GM19397 (cell line): ENCODE results near the gene MAFB.
"Not testable (repeated sequence)": the region's sequence is repeated elsewhere in the genome, so short reads cannot be mapped to it uniquely, and the experiment has no call there.

Experiments
- ATAC-seq: cut with Tn5 transposase; IDR thresholded peaks from one replicate; pipeline ENCODE4 v1.9.1; 2021; ENCODE audit warnings: mild to moderate bottlenecking, moderate library complexity; ENCODE audit not compliant: unreplicated experiment

MAFB gene

DNA sequence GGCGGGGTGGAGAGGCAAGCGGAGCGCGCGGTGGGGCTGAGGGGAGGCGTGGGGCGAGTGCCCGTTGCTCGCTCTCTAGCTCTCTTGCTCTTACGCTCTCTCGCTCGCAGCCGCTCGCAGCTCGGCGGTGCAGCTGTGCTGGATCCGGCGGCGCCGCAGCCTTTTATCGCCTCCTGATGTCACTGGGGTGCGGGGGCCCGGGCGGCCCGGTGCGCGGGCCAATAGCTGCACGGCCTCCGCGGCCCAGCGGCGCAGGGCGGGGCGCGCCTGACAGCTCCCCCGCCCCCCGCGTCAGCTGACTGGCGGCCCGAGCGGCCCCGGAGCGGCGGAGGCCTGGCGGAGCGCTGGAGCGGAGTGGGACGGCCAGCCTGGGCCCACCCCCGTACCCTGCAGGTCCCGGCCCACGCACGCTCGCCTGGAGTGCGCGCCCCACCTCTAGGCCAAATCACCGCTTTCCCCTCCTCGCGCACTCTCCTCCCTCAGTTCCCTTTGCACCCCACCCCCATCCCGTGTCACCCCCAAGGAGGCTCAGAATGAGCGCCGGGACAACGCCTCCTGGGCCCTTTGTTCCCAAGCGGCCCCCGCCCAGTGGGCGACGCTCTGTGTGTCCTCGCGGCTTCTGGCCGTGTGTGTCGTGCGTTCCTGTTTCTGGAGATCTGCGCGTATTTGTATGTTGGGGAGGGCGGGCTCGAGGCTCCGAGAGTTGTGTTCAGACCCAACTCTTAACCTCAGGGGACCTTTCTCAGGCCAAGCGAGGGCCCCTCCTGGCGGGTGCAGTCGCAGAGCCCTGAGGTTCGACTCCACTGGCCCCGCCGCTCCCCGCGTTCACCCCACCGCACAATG is at the start of gene MAFB:
MAFB (minus strand) TSS at position 137 of the 843 bp plus-strand sequence. CDS start 386 bp downstream, outside the sequence.
- ATAC-seq: no peak

DNA sequence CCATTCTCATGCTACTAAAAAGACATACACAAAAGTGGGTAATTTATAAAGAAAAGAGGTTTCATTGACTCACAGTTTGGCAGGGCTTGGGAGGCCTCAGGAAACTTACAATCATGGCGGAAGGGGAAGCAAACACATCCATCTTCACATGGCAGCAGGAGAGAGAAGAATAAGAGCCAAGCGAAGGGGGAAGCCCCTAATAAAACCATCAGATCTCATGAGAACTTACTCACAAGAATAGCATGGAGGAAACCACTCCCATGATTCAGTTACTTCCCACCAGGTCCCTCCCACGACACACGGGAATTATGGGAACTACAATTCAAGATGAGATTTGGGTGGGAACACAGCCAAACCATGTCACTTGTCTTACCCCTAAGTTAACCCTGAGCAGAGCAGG is 47.4 kb upstream of the MAFB start:
- not testable (repeated sequence) for ATAC-seq

DNA sequence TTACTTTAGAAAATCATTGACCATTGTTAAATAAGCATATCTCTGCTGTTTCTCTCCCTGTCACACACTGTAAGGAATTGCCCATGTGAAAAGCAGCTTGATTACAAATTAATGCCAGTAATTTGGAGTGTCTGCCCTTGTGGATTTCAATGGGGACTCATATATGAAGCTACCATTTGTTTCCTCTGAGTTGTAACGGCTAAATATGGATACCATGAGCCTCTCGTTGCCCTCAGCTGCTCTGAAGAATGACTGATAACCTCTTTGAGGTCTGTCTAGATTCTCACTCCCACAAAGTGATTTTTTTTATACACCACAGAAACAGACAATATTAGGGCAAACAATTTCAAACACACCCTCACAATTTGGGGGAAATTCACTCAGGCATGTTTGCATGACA is 40.0 kb upstream of the MAFB start:
- ATAC-seq: no peak

DNA sequence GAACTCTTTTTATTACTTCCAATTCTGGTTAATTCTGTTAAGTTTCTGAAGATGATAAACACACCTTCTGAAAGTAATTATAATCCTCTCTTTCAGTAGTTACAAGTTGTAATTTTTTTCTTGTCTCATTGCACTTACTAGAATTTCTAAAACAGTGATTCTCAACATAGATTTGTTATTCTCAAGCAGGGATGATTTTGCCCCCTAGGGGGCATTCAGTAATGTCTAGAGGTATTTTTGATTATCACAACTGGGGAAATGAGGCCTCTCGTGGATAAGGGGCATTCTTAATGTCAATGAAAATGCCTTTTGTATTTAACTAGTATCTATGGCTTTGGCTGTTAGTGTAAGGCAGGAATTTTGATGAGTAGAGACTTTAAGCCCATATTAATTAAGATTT is 39.4 kb upstream of the MAFB start:
- ATAC-seq: no peak

DNA sequence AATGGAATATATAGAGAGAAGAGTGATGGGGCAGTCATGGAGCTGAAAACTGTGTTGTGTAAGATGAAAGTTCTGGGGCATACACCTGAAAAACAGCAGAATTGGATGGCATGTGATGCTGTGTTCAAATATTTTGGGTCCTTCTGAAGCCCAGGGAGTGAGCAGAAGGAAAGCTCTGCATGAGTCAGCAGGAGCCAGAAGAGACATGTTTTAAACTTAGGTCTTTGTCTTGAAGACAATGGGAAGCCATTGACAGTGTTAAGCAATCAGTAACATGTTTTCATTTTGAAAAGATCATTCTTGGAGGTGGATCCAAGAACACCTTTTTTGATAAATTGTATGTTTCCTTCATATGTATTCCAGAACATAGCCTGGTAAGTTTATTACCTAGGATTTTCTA is 38.9 kb upstream of the MAFB start:
- no peak for ATAC-seq

DNA sequence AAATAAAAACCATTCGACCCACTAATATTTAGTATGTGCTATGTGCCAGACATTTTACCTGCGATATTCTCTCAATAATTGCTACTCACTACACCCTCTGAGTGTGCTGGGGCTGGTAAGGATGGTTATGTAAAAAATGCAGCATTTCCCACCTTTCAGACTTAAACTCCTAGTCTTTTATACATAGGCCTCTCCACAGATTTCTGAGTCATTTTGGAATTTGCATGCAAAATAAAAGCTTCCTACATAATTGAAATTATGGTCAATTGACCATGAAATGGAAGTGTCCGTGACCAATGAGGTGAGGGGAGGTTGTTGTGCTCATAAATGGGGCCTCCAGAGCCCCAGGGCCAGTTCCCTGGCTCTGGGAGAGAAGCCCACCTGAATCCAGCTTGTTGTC is 37.7 kb upstream of the MAFB start:
- no peak for ATAC-seq

DNA sequence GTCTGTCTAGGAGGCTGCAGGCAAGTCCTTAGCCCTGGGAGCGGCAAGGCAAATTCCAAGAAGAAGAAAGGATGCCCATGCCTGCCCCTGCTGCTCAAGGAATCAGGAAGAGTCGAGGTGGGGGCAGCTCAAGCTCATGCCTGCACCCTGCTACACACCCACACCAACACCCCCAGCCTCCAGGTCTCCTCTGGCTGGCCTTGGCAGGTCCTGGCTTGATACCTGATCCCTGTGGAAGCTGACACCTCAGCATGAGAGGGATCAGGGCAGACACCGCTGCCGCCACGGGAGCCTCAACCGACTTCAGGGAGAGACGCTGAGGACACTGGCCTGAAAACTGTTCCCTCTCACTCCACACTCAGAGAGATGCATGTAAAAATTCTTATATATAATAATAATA is 35.5 kb upstream of the MAFB start:
- no peak for ATAC-seq

DNA sequence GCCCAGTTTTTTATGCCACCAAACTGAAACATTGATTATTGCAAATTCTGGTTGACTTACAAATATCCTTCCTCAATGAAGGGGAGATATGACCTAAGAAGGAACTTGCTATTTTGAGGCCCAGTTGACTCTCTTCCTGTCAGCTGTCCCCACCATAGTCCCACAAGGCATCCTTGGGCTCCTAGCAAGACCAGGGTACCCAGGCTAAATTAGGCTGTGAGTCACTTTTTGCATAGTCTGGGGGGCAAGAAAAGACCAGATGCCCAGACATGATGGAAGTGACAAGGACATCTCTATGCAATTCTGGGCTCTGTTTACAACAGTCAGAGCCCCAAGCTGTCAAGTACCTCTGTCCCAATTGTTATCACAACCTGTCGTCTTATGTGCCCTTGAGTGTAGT is 31.8 kb upstream of the MAFB start:
- no peak for ATAC-seq

DNA sequence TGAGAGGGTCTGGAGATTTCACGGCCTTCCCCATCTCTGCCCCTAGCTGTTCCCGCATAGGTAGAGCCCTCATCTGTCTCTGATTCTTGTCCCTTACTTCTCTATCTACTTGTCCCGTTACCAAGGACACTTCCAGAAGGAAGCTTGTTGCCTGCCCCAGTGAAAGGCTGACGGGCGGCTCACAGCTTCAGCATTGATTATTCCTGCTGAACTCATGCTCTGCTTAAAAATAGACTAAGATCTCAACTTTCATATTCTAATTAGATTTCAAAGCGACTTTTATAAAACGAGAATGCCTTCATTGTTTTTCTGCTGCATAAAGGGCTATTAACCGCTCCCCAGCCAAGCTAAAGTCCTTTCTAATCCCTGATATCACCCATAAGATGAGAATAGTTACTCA is 31.1 kb upstream of the MAFB start:
- no peak for ATAC-seq

DNA sequence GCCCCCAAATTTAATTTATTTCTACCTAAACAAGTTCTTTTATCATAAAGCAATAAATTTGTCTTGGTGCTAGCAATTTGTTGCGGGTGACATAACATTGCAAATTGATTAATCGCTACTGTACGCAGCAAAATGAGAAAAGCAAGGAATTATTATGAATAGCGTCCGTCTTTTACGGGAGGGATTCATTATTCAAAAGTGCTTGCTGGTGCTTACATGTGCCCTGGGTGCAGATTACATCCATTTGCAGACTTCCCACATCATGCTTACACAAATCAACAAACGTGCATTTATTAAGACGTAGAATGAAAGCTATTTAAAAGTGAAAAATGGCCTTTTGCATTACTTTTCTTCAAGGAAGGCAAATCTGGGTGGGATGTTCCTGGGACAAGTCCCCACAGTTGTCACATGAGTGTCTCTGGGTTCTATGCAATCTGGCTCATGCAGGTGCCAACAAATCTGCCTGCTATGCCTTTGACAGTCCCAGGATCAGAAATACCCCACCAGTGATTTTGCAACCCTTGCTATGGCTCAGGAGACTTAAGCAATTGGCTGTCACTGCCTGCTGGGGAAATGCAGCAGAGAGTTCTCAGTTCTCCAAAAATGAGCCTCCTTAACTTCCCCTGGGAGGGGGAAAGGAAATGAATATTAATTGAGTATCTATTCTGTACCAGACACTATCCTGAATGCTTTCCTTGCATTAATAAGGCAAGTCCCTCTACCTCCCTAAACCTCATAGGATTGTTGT is 30.1 kb upstream of the MAFB start:
- no peak for ATAC-seq

GRCh38 chr20:40718214-40718977 is 29.4 kb upstream of the MAFB start:
- ATAC-seq: no peak

- ATAC-seq: no peak
Observed at GRCh38 chr20:40717343-40717865, 28.4 kb upstream of the MAFB start.

DNA sequence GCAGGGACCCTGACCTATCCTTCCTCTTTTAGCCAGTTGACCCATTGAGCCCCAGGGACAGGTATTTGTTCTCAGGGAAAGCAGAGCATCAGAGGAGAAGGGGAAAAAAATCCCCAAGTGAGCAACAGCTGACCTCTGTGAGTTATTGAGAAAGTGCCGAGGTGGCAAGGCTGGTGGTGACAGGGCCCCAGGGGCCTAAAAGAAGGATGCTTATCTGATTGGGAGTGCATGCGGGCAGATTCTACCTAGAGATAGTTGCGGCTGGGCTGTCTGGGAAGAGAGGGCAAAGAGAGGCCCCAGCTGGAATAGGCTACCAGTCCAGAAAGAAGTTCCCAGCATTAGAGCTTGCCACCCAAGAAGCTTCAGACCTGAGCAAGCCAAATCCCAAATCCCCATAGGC is 26.5 kb upstream of the MAFB start:
- no peak for ATAC-seq

GRCh38 chr20:40714916-40715315 is 25.9 kb upstream of the MAFB start:
- ATAC-seq: no peak

DNA sequence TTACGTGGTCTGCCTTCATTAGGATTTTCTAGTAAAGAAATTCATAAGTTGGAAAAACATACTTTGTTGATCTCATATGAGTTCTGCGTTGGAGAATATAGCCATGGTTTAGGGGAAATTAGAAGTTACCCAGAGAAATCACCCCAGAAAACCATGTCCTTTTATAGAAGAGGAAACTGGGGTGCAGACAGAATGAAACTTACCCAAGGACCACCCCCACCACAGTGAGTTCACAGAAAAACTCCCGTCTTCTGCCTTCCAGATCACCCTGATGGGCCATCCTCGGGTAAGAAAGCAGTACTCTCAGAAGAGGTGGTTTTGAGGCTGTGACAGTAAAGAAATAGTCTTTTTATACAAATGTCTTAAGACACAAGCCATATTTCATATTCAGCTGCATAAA is 25.1 kb upstream of the MAFB start:
- no peak for ATAC-seq

DNA sequence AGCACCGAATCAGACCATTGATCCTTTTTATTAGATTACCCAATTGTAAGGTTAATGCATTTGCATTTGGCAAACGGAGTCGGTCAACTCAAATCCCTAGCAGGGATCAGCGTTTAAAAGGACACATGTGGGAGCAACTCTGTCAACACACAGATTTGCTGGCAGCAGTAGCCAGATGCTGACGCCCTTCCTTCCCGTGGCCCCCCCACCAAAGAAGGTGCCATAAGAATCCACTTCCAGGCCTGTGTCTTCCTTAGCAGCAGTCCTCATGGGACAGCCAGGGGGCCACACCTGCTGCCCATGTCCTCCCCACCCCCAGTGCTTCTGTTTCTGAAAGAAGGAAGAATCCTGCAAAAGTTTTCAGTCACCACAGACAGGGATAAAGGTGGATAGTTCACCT is 24.5 kb upstream of the MAFB start:
- no peak for ATAC-seq

DNA sequence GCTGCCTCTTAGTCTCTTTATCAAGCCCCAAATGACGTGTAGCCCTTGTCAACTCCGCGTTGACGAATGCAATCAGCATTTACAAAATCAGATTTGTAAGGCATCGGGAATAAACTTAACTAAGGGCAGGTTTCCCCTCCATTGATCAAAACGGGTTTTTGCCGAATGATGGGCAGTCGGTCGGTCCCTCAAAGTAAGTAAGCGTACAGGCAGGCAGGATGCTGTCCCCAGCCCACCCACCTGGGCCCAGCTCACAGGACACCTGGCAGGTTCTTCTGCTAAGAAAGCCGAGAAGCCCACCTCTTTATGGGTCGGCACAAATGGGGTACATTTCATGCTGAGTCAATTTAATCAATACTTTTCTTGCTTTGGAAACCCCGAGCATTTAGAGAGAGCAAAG is 22.0 kb upstream of the MAFB start:
- ATAC-seq: no peak

DNA sequence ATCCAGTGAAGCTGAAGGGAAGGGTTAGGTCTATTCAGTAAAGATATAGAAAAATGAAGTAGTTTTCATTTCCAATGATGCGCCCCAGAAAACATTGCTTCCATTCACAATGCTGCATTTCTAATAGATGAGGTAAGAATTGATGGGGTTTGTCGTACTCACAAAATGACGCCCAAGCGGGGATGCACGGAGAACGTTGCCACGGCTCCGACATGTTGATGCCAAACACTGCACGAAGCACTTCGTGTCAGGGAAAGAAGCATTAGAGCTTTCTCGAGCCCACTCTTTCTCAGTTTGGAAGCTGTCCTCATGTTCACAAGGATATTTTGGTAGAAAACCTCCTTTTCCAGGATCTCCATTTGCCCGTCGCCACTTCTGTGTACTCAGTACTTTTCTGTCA is 21.6 kb upstream of the MAFB start:
- ATAC-seq: no peak

DNA sequence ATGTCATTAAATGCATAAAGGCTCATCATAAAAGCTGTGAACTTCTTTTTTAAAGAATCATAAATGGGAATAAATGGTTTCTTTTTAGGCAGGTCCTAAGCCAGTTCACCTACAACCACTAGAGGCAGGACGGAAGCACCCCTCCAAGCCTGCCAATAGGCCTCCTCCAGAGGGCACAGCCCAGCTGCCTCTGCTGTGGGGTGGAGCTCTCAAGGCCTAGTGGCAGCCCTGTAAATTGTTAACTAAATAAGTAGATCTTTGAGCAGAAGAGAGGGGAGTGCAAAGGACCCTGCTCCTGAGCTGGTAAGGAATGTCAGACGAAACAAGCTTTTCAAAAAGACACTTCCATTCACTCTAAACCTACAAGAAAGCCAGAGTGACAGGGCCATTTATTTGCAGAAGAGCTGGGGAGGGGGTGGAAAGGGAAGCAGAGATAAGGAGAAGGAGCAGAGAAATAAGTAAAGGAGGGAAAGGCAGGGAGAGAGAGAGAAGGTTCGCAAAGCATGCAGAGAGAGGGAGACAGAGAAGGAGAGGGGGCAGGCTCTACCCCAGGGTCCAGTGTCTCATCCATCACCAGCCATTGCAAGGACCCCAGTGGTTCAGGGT is 18.0 kb upstream of the MAFB start:
- ATAC-seq: no peak

GRCh38 chr20:40705413-40705812 is 16.4 kb upstream of the MAFB start:
- ATAC-seq: no peak

DNA sequence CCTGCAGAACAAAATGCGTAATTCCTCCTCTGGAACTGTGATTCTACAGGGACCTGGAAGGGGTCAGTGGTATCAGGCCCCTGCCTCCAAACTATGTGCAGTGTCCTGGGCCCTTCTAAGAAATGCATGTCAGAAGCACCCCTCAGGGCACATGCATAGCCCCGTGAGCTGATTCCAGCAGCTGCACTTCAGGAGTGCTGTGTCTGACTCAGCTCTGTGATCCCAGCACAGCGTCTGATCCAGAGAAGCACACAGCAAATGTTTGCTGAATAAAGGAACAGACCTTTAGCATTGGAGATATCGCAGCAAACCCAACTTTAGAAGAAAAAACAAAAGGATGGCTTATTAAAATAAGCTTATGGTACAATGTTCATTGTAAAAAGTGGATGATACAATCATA is 15.8 kb upstream of the MAFB start:
- no peak for ATAC-seq
